Esophagus (tissue), 2 donors: ENCODE data around the gene PREB. TPM values are rescaled to one million over a fixed set of nuclear protein-coding genes. Genes with fewer than 3 reads are reported as not detected.
A peak's percentile ranks its signal among the peaks of the same experiment; 100 is the strongest.

Experiments used
- H3K27ac ChIP-seq, 2 donors: one replicate each; pipeline ENCODE4 v1.5.1; 2013; ENCODE audit warnings: low read depth in 2 of 2, mild to moderate bottlenecking in 2 of 2, inconsistent platforms in 1 of 2, low read length in 1 of 2, moderate library complexity in 1 of 2
- H3K27me3 ChIP-seq, 2 donors: one replicate each; pipeline ENCODE4 v1.6.1; 2013; ENCODE audit warnings: low read length in 2 of 2, control low read depth in 1 of 2, mild to moderate bottlenecking in 1 of 2; ENCODE audit not compliant: insufficient read depth in 2 of 2, control insufficient read depth in 1 of 2
- H3K36me3 ChIP-seq, 2 donors: one replicate each; pipeline ENCODE4 v1.6.1; 2013; ENCODE audit warnings: low read length in 1 of 2; ENCODE audit not compliant: control insufficient read depth in 2 of 2, insufficient read depth in 2 of 2
- H3K4me1 ChIP-seq, 2 donors: one replicate each; pipeline ENCODE4 v1.6.1; 2013; ENCODE audit warnings: low read length in 1 of 2; ENCODE audit not compliant: control insufficient read depth in 2 of 2, insufficient read depth in 2 of 2
- H3K4me3 ChIP-seq, 2 donors: one replicate each; pipeline ENCODE4 v1.5.1; 2013; ENCODE audit warnings: low read length in 2 of 2, mild to moderate bottlenecking in 2 of 2, low read depth in 1 of 2, moderate library complexity in 1 of 2
- H3K9me3 ChIP-seq, 2 donors: one replicate each; pipeline ENCODE4 v1.6.1; 2013; ENCODE audit warnings: mild to moderate bottlenecking in 2 of 2, low read depth in 1 of 2, low read length in 1 of 2, moderate library complexity in 1 of 2; ENCODE audit not compliant: control insufficient read depth in 2 of 2, insufficient read depth in 1 of 2
- WGBS, 2 donors: extraction: QIAGEN DNeasy Blood & Tissue Kit; methylation state at CpG; one replicate each; pipeline ENCODE4 v1.1.7; 2013; 5-methylcytosine and 5-hydroxymethylcytosine counted together
- polyA plus RNA-seq, 2 donors: library from polyadenylated mRNA; stranded (reverse); fragments of 200-250 nt; gene quantifications; one replicate each; pipeline ENCODE4 v1.2.3, GENCODE V29; 2013
- donor health status: healthy with polysubstance abuse.
- donor health status: Bipolar disorder and iron deficiency.

The PREB gene
- polyA plus RNA-seq, 2 donors: 24.1 to 29.7 TPM

GRCh38 chr2:27097341-27097740 lies 37.1 kb downstream of the PREB start:
- no peaks in the 10 kb centered on the region for H3K27me3 ChIP-seq
- H3K36me3 ChIP-seq: peaks cover 0 to 3% of the 10 kb centered on the region in 2 donors
- H3K4me1 ChIP-seq: peaks cover 0 to 10% of the 10 kb centered on the region in 2 donors
- H3K9me3 ChIP-seq: no peaks in the 10 kb centered on the region
- H3K27ac ChIP-seq: no peak overlapping the region
- no peak overlapping the region for H3K4me3 ChIP-seq
- WGBS, 2 donors: 90 to 92% methylated on average over 14 of the region's 14 CpGs

- no peaks in the 10 kb centered on the region for H3K27me3 ChIP-seq
- H3K36me3 ChIP-seq: peaks cover 0 to 4% of the 10 kb centered on the region in 2 donors
- H3K4me3 ChIP-seq: no peak overlapping the region
- H3K4me1 ChIP-seq: peaks cover 0 to 10% of the 10 kb centered on the region in 2 donors
- WGBS, 2 donors: 63 to 77% methylated on average over 3 of the region's 3 CpGs
- no peak overlapping the region for H3K27ac ChIP-seq
- H3K9me3 ChIP-seq: no peaks in the 10 kb centered on the region
These were observed 37.6 kb downstream of the PREB start for GRCh38 chr2:27096748-27097297.

GRCh38 chr2:27095745-27096651 lies 38.4 kb downstream of the PREB start:
- no peaks in the 10 kb centered on the region for H3K9me3 ChIP-seq
- H3K27me3 ChIP-seq: no peaks in the 10 kb centered on the region
- H3K4me3 ChIP-seq: peak overlapping the region; percentile 33 to 36
- 32% methylated on average over 18 of the region's 18 CpGs for WGBS, 2 donors
- peaks cover 0 to 4% of the 10 kb centered on the region in 2 donors for H3K36me3 ChIP-seq
- no peak overlapping the region for H3K27ac ChIP-seq
- peaks cover 0 to 10% of the 10 kb centered on the region in 2 donors for H3K4me1 ChIP-seq

DNA sequence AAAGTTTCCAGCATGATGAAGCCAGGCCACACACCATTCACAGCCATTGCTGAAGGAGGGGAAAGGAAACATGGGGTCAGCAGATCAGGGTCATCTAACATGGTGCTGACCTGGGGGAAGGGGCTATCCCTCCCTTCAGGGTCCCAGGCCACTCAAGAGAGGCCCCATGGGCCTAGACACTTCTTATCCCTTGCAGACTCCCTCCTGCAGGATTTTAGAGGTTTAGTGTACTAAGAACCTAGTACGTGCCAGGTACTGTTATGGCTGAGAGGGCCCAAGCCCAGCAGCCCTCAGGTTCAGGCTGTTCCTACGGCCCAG lies 39.0 kb downstream of the PREB start:
- 89 to 95% methylated on average over 2 of the region's 2 CpGs for WGBS, 2 donors
- H3K9me3 ChIP-seq: no peaks in the 10 kb centered on the region
- H3K36me3 ChIP-seq: peaks cover 0 to 4% of the 10 kb centered on the region in 2 donors
- H3K4me1 ChIP-seq: peaks cover 0 to 10% of the 10 kb centered on the region in 2 donors
- no peak overlapping the region for H3K27ac ChIP-seq
- H3K4me3 ChIP-seq: no peak overlapping the region
- H3K27me3 ChIP-seq: no peaks in the 10 kb centered on the region

GRCh38 chr2:27094353-27094984 lies 40.0 kb downstream of the PREB start:
- H3K4me1 ChIP-seq: peaks cover 0 to 10% of the 10 kb centered on the region in 2 donors
- peaks cover 0 to 2% of the 10 kb centered on the region in 2 donors for H3K36me3 ChIP-seq
- no peak overlapping the region for H3K27ac ChIP-seq
- H3K4me3 ChIP-seq: no peak overlapping the region
- H3K27me3 ChIP-seq: no peaks in the 10 kb centered on the region
- H3K9me3 ChIP-seq: no peaks in the 10 kb centered on the region
- WGBS, 2 donors: 92 to 94% methylated on average over 24 of the region's 24 CpGs

- Histone ChIP-seq H3K4me3 (no peak overlapping the region), H3K27me3 (no peaks in the 10 kb centered on the region), H3K4me1 (peaks cover 0 to 10% of the 10 kb centered on the region in 2 donors), H3K36me3 (peaks cover 0 to 2% of the 10 kb centered on the region in 2 donors), H3K9me3 (no peaks in the 10 kb centered on the region), H3K27ac (no peak overlapping the region)
- 84 to 86% methylated on average over 6 of the region's 6 CpGs for WGBS, 2 donors
These were observed 40.7 kb downstream of the PREB start for GRCh38 chr2:27093430-27094352.

DNA sequence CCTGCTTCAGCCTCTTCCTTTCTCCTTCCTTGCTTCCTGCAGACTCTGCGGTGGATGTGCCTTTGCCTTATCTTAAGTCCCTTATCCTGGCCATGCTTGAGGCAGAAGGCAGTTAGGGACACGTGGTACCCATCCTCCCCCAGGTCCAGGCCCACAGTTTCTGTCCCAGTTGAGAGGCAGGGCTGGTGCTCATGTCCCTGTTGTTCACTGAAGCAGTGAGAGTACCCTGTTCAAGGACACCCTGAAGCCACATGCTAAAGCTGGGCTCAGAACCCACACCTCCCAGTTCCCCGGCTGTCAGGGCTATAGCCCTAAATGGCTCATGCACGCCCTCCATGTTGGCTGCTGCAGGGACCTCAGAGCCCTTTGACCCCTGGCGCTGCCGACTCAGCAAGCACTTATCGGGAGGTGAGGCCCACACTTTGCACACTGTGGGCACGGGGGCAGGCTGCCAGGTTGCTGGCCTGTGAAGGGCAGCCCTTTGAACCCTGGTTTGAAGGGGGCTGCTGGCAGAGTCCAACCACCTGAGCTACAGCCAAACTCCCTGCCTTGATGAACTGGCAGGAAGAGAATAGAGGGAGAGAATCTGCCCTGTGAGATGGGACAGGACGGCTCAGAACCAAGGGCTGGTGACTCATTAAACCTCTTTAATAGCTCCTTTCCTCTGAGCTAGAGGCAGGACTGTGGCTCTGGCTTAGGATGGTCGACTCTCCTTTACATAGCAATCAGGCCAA lies 41.6 kb downstream of the PREB start:
- Histone ChIP-seq H3K4me1 (peaks cover 0 to 10% of the 10 kb centered on the region in 2 donors), H3K4me3 (no peak overlapping the region), H3K9me3 (no peaks in the 10 kb centered on the region), H3K36me3 (peaks cover 0 to 2% of the 10 kb centered on the region in 2 donors), H3K27ac (no peak overlapping the region), H3K27me3 (no peaks in the 10 kb centered on the region)
- 60 to 77% methylated on average over 9 to 10 of the region's 10 CpGs for WGBS, 2 donors

GRCh38 chr2:27091746-27092695 lies 42.4 kb downstream of the PREB start:
- no peaks in the 10 kb centered on the region for H3K9me3 ChIP-seq

More at GRCh38 chr2:27091746-27092695, 42.4 kb downstream of the PREB start:
- H3K36me3 ChIP-seq: peaks cover 0 to 2% of the 10 kb centered on the region in 2 donors
- peaks cover under 1 to 14% of the 10 kb centered on the region in 2 donors for H3K4me1 ChIP-seq
- WGBS, 2 donors: 74 to 81% methylated on average over 25 of the region's 25 CpGs
- H3K27ac ChIP-seq: no peak overlapping the region
- no peaks in the 10 kb centered on the region for H3K27me3 ChIP-seq
- H3K4me3 ChIP-seq: no peak overlapping the region
